ENCODE measurements around the gene SPZ1. TPM values are rescaled to one million over a fixed set of nuclear protein-coding genes. Genes with fewer than 3 reads are reported as not detected.
"Not testable (repeated sequence)": the region's sequence is repeated elsewhere in the genome, so short reads cannot be mapped to it uniquely, and the experiment has no call there.

Gene SPZ1
- total RNA-seq, 3 donors from 2014 or later (not counting 1 experiment from before 2014, with no cell fraction given): not detected

DNA sequence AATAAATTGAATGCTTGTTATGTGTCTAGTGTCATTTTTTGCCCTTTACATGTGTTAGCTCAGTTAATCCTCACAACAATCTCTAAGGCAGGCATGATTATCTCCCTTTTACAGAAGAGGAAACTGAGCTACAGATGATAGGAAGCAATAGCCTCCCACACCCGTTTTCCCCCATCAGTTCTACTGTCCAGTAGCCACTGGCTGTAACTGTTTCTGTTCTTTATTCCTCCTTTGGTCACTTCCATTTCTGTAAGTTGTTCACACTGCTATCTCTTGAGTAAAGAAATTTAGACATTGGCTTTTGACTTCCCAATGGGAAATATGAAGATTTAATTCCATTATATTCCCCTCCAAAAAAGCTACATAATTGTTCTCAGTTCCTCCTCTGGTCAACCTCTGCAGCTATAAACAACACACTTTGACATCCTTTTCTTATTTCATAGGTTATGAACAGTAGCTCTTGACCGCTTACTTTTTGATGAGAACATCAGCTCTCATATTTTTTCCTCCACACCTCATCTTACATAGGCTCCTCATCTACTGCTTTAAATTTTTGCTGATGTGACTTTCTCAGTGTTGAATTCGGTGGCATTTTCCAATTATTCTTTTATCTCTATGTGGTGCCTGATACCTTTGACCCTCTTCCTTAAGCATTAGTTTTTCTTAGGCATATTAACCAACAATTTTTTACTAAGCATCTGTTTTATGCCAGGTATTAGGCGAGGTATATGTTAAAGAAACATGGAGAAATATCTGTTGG, 21.4 kb downstream of the SPZ1 start:
- ATAC-seq (no peak), DNase-seq (no peak)
- 72% methylated on average over 4 of the region's 4 CpGs for WGBS (ENCODE audit: insufficient coverage)
- H3K36me3 Mint-ChIP-seq: no peaks in the 10 kb centered on the region
- Histone ChIP-seq H3K4me3 (ENCODE audit: low read length) (no peak overlapping the region), H3K4me1 (ENCODE audit: control insufficient read depth, insufficient read depth, low read length) (no peaks in the 10 kb centered on the region), H3K36me3 (ENCODE audit: control insufficient read depth, insufficient read depth, low read length) (no peaks in the 10 kb centered on the region), H3K9me3 (ENCODE audit: control insufficient read depth, insufficient read depth, low read length) (no peaks in the 10 kb centered on the region), H3K27ac (ENCODE audit: low read length) (no peak overlapping the region), H3K27me3 (ENCODE audit: control insufficient read depth, insufficient read depth, low read length) (peaks cover 2% of the 10 kb centered on the region)
- no peak overlapping the region for H3K4me3 Mint-ChIP-seq
- H3K27ac Mint-ChIP-seq: no peak overlapping the region
- H3K9me3 Mint-ChIP-seq: no peaks in the 10 kb centered on the region
- peaks cover 15% of the 10 kb centered on the region in 2 donors for H3K27me3 Mint-ChIP-seq (ENCODE audit: low read depth in 2 of 2)
- intact Hi-C loops (cut with micrococcal nuclease): no loop called here
- TF ChIP-seq, protein P1, sequence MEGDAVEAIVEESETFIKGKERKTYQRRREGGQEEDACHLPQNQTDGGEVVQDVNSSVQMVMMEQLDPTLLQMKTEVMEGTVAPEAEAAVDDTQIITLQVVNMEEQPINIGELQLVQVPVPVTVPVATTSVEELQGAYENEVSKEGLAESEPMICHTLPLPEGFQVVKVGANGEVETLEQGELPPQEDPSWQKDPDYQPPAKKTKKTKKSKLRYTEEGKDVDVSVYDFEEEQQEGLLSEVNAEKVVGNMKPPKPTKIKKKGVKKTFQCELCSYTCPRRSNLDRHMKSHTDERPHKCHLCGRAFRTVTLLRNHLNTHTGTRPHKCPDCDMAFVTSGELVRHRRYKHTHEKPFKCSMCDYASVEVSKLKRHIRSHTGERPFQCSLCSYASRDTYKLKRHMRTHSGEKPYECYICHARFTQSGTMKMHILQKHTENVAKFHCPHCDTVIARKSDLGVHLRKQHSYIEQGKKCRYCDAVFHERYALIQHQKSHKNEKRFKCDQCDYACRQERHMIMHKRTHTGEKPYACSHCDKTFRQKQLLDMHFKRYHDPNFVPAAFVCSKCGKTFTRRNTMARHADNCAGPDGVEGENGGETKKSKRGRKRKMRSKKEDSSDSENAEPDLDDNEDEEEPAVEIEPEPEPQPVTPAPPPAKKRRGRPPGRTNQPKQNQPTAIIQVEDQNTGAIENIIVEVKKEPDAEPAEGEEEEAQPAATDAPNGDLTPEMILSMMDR (IDR thresholded peaks at IDR 0.05): no peak
- no peaks in the 10 kb centered on the region for H3K4me1 Mint-ChIP-seq

DNA sequence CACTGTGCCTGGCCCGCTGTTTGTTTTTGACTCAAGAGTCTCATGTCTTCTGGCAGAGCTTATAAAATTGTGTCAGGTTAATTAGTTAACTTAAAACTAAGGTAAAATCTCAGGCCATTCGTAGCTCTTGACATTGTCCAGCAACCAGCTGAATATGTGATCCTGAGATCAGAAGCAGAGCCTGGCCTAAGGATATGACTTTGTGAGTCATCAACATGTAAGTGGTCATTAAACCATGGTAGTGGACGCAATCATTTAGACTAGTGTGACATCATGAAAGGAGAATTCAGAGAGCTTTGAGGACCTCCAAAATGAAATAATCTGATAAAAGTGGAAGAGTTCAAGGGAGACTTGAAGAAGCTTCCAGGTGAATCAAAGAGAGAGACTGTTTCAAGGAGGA, 23.3 kb downstream of the SPZ1 start:
- intact Hi-C loops (cut with micrococcal nuclease): no loop called here
- no peak overlapping the region for H3K27ac Mint-ChIP-seq
- no peak overlapping the region for H3K4me3 ChIP-seq (ENCODE audit: low read length)
- H3K36me3 Mint-ChIP-seq: no peaks in the 10 kb centered on the region
- H3K4me3 Mint-ChIP-seq: no peak overlapping the region
- peaks cover 11 to 15% of the 10 kb centered on the region in 2 donors for H3K27me3 Mint-ChIP-seq (ENCODE audit: low read depth in 2 of 2)
- no peaks in the 10 kb centered on the region for H3K4me1 Mint-ChIP-seq
- TF ChIP-seq, protein P1 (IDR thresholded peaks at IDR 0.05): no peak
- DNase-seq (no peak), ATAC-seq (no peak)
- H3K4me1 ChIP-seq (ENCODE audit: control insufficient read depth, insufficient read depth, low read length): no peaks in the 10 kb centered on the region
- WGBS (ENCODE audit: insufficient coverage): 92% methylated on average over 3 of the region's 3 CpGs
- H3K27me3 ChIP-seq (ENCODE audit: control insufficient read depth, insufficient read depth, low read length): peaks cover 2% of the 10 kb centered on the region
- no peaks in the 10 kb centered on the region for H3K9me3 Mint-ChIP-seq
- H3K9me3 ChIP-seq (ENCODE audit: control insufficient read depth, insufficient read depth, low read length): no peaks in the 10 kb centered on the region
- no peak overlapping the region for H3K27ac ChIP-seq (ENCODE audit: low read length)
- no peaks in the 10 kb centered on the region for H3K36me3 ChIP-seq (ENCODE audit: control insufficient read depth, insufficient read depth, low read length)

DNA sequence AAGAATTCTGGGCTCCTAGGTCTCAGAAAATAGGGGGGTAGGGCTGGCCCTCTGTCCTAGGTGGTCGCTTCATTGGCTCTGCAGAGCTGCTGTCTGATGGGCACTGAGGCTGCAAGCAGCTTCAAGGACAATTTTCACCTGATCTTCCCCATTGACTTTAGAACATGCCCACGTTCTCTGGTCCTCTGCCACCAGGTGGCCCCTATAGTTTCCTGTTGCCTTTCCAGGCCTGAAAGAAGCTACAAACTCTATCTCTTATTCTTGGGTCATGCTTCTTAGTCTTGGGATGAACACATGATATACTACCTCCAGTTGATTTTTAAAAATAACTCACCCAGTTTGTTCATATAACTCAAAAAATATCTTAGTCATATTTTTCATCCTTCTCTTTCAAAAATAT, 26.3 kb downstream of the SPZ1 start:
- no peak overlapping the region for H3K4me3 Mint-ChIP-seq
- WGBS (ENCODE audit: insufficient coverage): 35% methylated on average over 2 of the region's 2 CpGs
- H3K27me3 Mint-ChIP-seq (ENCODE audit: low read depth in 2 of 2): peaks cover 7 to 8% of the 10 kb centered on the region in 2 donors
- no peaks in the 10 kb centered on the region for H3K4me1 Mint-ChIP-seq
- H3K9me3 Mint-ChIP-seq: no peaks in the 10 kb centered on the region
- TF ChIP-seq, protein P1 (IDR thresholded peaks at IDR 0.05): no peak
- Histone ChIP-seq H3K36me3 (ENCODE audit: control insufficient read depth, insufficient read depth, low read length) (no peaks in the 10 kb centered on the region), H3K4me1 (ENCODE audit: control insufficient read depth, insufficient read depth, low read length) (no peaks in the 10 kb centered on the region), H3K9me3 (ENCODE audit: control insufficient read depth, insufficient read depth, low read length) (no peaks in the 10 kb centered on the region), H3K27me3 (ENCODE audit: control insufficient read depth, insufficient read depth, low read length) (no peaks in the 10 kb centered on the region), H3K27ac (ENCODE audit: low read length) (no peak overlapping the region), H3K4me3 (ENCODE audit: low read length) (no peak overlapping the region)
- intact Hi-C loops (cut with micrococcal nuclease): no loop called here
- ATAC-seq: peak in 1 of 3 donors; percentile 51
- peak in 1 of 2 donors; percentile 60 for DNase-seq
- H3K36me3 Mint-ChIP-seq: no peaks in the 10 kb centered on the region
- no peak overlapping the region for H3K27ac Mint-ChIP-seq

DNA sequence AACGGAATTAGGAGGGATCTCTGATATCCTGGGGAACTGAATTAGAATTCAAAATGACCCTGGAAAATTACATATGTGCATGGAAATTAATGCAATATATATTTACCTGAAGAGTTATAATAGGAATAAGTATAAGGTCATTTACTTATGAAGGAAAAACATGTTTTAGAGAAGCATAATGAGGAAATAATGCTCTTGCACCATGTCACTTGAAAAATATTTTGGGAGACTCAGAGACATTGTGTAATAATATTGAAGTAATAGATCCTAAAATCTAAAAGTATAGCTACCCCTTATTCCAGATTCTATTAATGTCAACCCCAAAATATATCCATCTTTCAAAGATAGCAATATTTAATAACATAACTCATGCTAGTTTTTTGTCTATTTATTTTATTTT, 28.4 kb downstream of the SPZ1 start:
- Histone ChIP-seq H3K4me1 (ENCODE audit: control insufficient read depth, insufficient read depth, low read length) (no peaks in the 10 kb centered on the region), H3K9me3 (ENCODE audit: control insufficient read depth, insufficient read depth, low read length) (no peaks in the 10 kb centered on the region), H3K36me3 (ENCODE audit: control insufficient read depth, insufficient read depth, low read length) (no peaks in the 10 kb centered on the region), H3K4me3 (ENCODE audit: low read length) (no peak overlapping the region), H3K27ac (ENCODE audit: low read length) (no peak overlapping the region), H3K27me3 (ENCODE audit: control insufficient read depth, insufficient read depth, low read length) (no peaks in the 10 kb centered on the region)
- TF ChIP-seq, protein P1 (IDR thresholded peaks at IDR 0.05): no peak
- no peaks in the 10 kb centered on the region for H3K9me3 Mint-ChIP-seq
- no peaks in the 10 kb centered on the region for H3K36me3 Mint-ChIP-seq
- no CpG with 5 or more reads among the region's 1 CpG for WGBS (ENCODE audit: insufficient coverage)
- DNase-seq (no peak), ATAC-seq (no peak)
- no peaks in the 10 kb centered on the region for H3K4me1 Mint-ChIP-seq
- peaks cover under 1 to 3% of the 10 kb centered on the region in 2 donors for H3K27me3 Mint-ChIP-seq (ENCODE audit: low read depth in 2 of 2)
- intact Hi-C loops (cut with micrococcal nuclease): no loop called here
- no peak overlapping the region for H3K4me3 Mint-ChIP-seq
- H3K27ac Mint-ChIP-seq: no peak overlapping the region

DNA sequence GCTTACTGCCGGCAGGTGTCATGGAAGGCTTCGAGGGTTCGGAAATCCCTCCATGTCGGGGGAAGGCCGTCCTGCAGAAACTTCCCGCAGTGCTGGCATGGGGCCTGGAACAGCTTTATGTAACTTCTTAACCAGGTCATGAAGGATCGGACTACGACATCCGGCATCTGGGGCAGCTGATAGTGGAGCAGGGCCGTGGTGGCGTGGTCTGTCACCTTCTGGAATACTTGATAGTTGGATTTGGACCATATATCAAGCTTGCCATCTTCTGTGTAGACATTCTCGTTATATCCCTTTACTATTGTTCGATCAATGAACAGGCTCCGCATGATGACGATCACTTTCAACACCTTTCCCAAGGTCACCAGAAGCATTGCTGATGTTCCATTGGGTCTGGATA, 31.2 kb downstream of the SPZ1 start:
- 96% methylated on average over 15 of the region's 15 CpGs for WGBS (ENCODE audit: insufficient coverage)
- intact Hi-C loops (cut with micrococcal nuclease); H3K27ac Mint-ChIP-seq: not testable (repeated sequence)

More for the DNA sequence above, 31.2 kb downstream of the SPZ1 start:
- not testable (repeated sequence) for H3K27me3 ChIP-seq (ENCODE audit: control insufficient read depth, insufficient read depth, low read length); H3K36me3 Mint-ChIP-seq; H3K4me1 ChIP-seq (ENCODE audit: control insufficient read depth, insufficient read depth, low read length); H3K4me3 ChIP-seq (ENCODE audit: low read length); H3K36me3 ChIP-seq (ENCODE audit: control insufficient read depth, insufficient read depth, low read length); DNase-seq; H3K27me3 Mint-ChIP-seq (ENCODE audit: low read depth in 2 of 2); H3K9me3 ChIP-seq (ENCODE audit: control insufficient read depth, insufficient read depth, low read length); H3K27ac ChIP-seq (ENCODE audit: low read length); H3K9me3 Mint-ChIP-seq; H3K4me3 Mint-ChIP-seq; ATAC-seq; H3K4me1 Mint-ChIP-seq
